Thyroid gland (tissue), 4 donors: Measurements from ENCODE around the gene DAB1. TPM values are rescaled to one million over a fixed set of nuclear protein-coding genes. Genes with fewer than 3 reads are reported as not detected.

Experiments used
- DNase-seq, 2 donors: peaks; one replicate each; pipeline ENCODE4 v3.0.0-alpha.2; 2019
- H3K27ac ChIP-seq, 3 donors: fragments of 200-600 bp; sonication (generic); 1 replicate in 2 of 3; 2 replicates in 1 of 3; pipeline ENCODE4 v1.5.1; 2016 to 2019; ENCODE audit warnings: mild to moderate bottlenecking in 1 of 3, moderate library complexity in 1 of 3
- H3K27me3 ChIP-seq: fragments of 200-600 bp; sonication (generic); one replicate; pipeline ENCODE4 v1.5.1; 2019
- H3K36me3 ChIP-seq, 2 donors: fragments of 200-600 bp; sonication (generic); one replicate each; pipeline ENCODE4 v1.5.1; 2016 to 2019
- H3K4me1 ChIP-seq, 2 donors: fragments of 200-600 bp; sonication (generic); one replicate each; pipeline ENCODE4 v1.5.1; 2017 to 2019
- H3K4me3 ChIP-seq, 3 donors: fragments of 200-600 bp; sonication (generic); replicated peaks in 1 of 3; 1 replicate in 2 of 3; 2 replicates in 1 of 3; pipeline ENCODE4 v1.5.1; 2016; ENCODE audit warnings: mild to moderate bottlenecking in 1 of 3
- H3K9me3 ChIP-seq: fragments of 200-600 bp; sonication (generic); one replicate; pipeline ENCODE4 v1.5.1; 2017
- CTCF ChIP-seq, 6 experiments: fragments of 200-600 bp in 3 of 6; fragments of 450-650 bp in 3 of 6; sonication (generic) in 3 of 6; IDR thresholded peaks; one replicate each; pipeline ENCODE4 v1.5.1; 2016 to 2019; ENCODE audit warnings: antibody characterized with exemption in 6 of 6, mild to moderate bottlenecking in 2 of 6, inconsistent platforms in 1 of 6, moderate library complexity in 1 of 6
- POLR2A ChIP-seq, 2 donors: fragments of 450-650 bp; IDR thresholded peaks; one replicate each; pipeline ENCODE4 v1.6.1; 2017; ENCODE audit warnings: antibody characterized with exemption in 2 of 2, mild to moderate bottlenecking in 2 of 2, moderate library complexity in 1 of 2
- WGBS, 2 donors: methylation state at CpG; one replicate each; pipeline ENCODE4 v1.1.5; 2017; 5-methylcytosine and 5-hydroxymethylcytosine counted together
- intact Hi-C: fragments of 100-400 bp; cut with DNase I; formaldehyde crosslinking; loops from one replicate; pipeline ENCODE4 v1.15.1; 2023
- total RNA-seq, 4 donors: library from RNA; depleted of rRNA; stranded (reverse); fragments of >200 nt; gene quantifications; one replicate each; pipeline ENCODE4 v1.2.3, GENCODE V29; 2016

The DAB1 gene
- total RNA-seq, 4 donors from 2014 or later = under 0.01 to 0.83 (median 0.21) TPM

GRCh38 chr1:57337623-57338022, 86.2 kb downstream of the DAB1 start:
- H3K36me3 ChIP-seq = no peaks in the 10 kb centered on the region
- TF ChIP-seq CTCF (IDR thresholded peaks at IDR 0.05) = no peak
- TF ChIP-seq POLR2A (IDR thresholded peaks at IDR 0.05) = no peak
- WGBS, 2 donors = 55 to 63% methylated on average over 3 of the region's 3 CpGs
- no peaks in the 10 kb centered on the region for H3K9me3 ChIP-seq
- H3K27me3 ChIP-seq = no peaks in the 10 kb centered on the region
- no peak for DNase-seq
- no peaks in the 10 kb centered on the region for H3K4me1 ChIP-seq
- H3K27ac ChIP-seq = no peak overlapping the region
- H3K4me3 ChIP-seq = no peak overlapping the region
- intact Hi-C loops = no loop called here

GRCh38 chr1:57336793-57337192, 87.1 kb downstream of the DAB1 start:
- intact Hi-C loops = no loop called here
- Histone ChIP-seq H3K9me3 (no peaks in the 10 kb centered on the region), H3K27me3 (no peaks in the 10 kb centered on the region), H3K4me3 (no peak overlapping the region), H3K4me1 (no peaks in the 10 kb centered on the region), H3K36me3 (no peaks in the 10 kb centered on the region), H3K27ac (no peak overlapping the region)
- DNase-seq = no peak
- WGBS, 2 donors = 46 to 59% methylated on average over 2 of the region's 2 CpGs
- TF ChIP-seq CTCF (IDR thresholded peaks at IDR 0.05) = no peak

- intact Hi-C loops = no loop called here
- 65 to 89% methylated on average over 3 of the region's 3 CpGs for WGBS, 2 donors
- Histone ChIP-seq H3K27ac (no peak overlapping the region), H3K4me1 (no peaks in the 10 kb centered on the region), H3K27me3 (no peaks in the 10 kb centered on the region), H3K36me3 (no peaks in the 10 kb centered on the region), H3K4me3 (no peak overlapping the region), H3K9me3 (no peaks in the 10 kb centered on the region)
- no peak for DNase-seq
- TF ChIP-seq CTCF (IDR thresholded peaks at IDR 0.05) (no peak), POLR2A (IDR thresholded peaks at IDR 0.05) (no peak)
Measured at GRCh38 chr1:57331620-57332019, 92.2 kb downstream of the DAB1 start.

- H3K27me3 ChIP-seq = no peaks in the 10 kb centered on the region
- no peaks in the 10 kb centered on the region for H3K36me3 ChIP-seq
- intact Hi-C loops = no loop called here
- no peak for DNase-seq
- TF ChIP-seq CTCF (IDR thresholded peaks at IDR 0.05) (no peak), POLR2A (IDR thresholded peaks at IDR 0.05) (no peak)
- no peak overlapping the region for H3K4me3 ChIP-seq
- no peaks in the 10 kb centered on the region for H3K4me1 ChIP-seq
- H3K27ac ChIP-seq = no peak overlapping the region
- no peaks in the 10 kb centered on the region for H3K9me3 ChIP-seq
- WGBS, 2 donors = 55 to 61% methylated on average over 1 of the region's 1 CpG
Measured at GRCh38 chr1:57329937-57330336, 93.9 kb downstream of the DAB1 start.

- H3K36me3 ChIP-seq = no peaks in the 10 kb centered on the region
- H3K27ac ChIP-seq = no peak overlapping the region
- TF ChIP-seq POLR2A (IDR thresholded peaks at IDR 0.05) (no peak), CTCF (IDR thresholded peaks at IDR 0.05) (no peak)
- H3K4me1 ChIP-seq = no peaks in the 10 kb centered on the region
- intact Hi-C loops = no loop called here
- no peak for DNase-seq
- 84 to 93% methylated on average over 6 of the region's 6 CpGs for WGBS, 2 donors
- no peaks in the 10 kb centered on the region for H3K27me3 ChIP-seq
- H3K4me3 ChIP-seq = no peak overlapping the region
- H3K9me3 ChIP-seq = no peaks in the 10 kb centered on the region
Measured at GRCh38 chr1:57329001-57329527, 94.8 kb downstream of the DAB1 start.
